CD4-positive, alpha-beta T cell treated with Interleukin-15 for 1 hour (primary cell): Measurements from ENCODE around the gene ARHGEF4.
A peak's percentile ranks its signal among the peaks of the same experiment; 100 is the strongest.

Experiments
- DNase-seq: peaks from one replicate; pipeline ENCODE4 v3.0.0-alpha.2; 2020

ARHGEF4 gene

DNA sequence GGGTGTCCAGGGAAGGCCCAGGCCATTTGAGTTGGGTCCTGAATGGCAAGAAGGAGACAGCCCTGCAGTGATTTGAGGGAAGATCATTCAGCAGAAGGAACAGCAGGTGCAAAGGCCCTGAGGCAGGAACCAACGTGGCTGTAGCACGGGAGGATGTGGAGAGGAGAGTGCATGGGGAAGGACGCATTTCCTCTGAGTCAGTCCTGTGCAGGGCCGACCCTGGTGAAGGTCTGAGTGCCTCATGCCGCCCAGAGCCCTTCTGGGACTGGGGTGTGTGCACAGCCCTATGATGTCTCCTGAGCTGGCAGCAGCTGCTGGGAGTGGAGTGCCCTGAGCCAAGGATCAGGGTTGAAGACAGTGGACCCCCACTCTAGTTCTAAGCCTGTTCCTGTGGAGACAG is 17.9 kb upstream of the ARHGEF4 start:
- no peak for DNase-seq

DNA sequence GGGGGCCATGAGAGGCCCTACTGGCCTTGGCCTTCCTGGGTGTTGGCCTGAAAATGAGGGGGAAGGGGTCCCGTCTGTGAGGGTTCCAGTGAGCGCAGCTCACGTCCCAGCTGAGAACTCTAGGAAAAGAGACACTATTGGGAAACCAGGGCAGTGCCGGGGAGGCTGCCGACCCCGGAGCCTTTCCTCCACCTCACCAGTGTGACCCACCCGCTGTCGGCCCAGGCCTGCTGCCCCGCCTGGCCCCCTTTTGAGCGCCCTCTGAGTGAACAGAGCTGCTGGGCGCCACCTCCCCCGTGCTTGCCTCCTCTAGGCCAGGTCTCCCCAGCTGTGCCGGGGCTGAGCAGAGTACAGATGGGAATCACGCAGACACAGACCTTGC is 17.5 kb upstream of the ARHGEF4 start:
- DNase-seq, result no peak

DNA sequence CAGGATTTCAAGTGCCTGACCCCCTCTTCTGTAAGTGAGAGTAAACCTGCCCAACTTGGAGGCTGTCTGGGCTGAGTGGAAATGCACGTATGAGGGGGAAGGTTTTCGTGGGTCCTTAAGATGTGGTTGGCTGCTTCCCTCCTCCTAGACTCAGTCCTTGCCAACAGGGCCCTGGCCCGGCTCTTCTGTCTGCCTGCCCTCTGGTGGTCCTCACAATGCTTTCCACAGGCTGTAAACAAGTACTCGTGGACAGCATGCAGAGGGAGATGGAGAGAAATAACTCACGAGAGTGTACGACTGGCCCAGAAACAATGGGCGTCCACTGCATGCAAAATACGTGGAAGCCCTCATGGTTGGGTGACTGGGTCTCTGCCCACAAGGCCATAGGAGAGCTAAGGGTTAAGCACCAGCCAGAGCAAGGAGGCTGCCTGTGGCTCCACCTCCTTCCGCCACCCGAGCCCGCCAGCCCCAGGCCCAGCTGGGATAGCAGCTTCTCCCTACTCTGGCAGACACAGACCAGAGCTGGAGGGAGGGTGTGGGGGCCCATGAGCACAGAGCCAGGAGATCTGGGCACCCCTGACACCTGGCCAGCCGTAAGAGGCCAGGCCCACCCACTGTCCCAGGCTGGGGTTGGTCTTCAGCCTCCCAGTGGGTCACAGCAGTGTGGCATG is 17.0 kb upstream of the ARHGEF4 start:
- no peak for DNase-seq

DNA sequence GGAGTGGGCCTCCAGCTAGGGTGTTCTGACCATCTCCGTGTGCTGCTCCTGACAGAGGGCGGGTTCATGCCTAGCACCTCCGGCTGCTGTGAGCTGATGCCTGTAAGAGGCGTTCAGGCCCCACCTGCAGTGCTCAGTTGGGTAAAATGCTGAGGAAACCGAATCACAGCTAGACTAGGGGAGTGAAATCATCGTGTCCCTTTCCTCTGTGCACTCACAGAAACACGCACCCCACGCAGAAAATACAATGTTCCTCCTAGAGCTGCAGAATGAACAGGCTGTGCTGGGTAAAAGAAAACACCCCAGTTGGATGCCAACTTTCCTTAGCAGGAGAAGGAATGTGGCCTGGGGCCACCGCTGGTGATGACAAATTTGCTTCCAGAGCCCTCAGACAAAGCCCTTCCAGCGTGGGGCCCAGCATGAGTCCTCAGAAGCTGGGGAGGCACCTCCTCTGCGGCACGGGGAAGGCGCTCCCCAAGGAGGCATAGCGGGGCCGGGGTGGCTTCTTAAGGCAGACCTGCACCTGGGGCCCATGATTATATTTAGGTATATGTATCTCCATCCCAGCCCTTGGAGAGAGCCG is 16.3 kb upstream of the ARHGEF4 start:
- no peak for DNase-seq

DNA sequence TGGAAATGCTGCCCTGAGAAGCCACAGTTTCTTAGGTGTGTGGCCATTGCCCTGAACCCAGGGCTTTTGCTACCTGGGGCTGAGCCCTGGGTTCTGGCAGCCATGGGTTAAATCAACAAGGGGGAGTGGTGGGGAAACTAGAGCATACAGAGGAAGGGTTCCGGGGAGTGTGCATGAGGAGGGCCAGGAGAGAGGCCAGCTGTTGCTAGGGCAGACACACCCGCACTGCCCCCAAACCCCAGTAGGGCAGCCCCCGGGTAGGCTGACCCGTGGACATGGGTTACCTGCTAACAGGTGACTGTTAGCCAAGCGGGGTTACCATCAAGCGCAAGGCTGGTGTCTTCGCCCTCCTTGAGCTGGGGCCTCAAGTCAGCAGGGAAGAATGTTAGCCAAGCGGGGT is 14.8 kb upstream of the ARHGEF4 start:
- no peak for DNase-seq

DNA sequence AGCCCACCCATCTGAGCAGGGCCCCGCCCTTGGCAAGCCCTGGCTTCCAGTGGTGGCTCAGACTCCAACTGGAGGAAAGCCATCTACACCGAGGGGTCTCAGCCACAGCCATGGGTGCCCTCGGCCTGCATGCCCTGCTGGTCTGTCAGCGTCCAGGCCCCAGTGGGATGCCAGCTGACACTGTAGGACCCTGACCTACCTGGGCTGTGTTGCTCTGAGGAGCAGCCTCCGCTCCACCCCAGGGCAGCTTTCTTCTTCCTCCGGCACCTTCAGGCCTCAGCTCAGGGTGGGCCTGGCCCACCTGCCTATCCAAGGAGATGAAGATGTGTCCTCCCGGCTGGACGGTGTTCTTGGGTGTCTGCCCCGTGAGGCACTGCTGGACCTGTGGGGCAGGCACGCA is 13.9 kb upstream of the ARHGEF4 start:
- no peak for DNase-seq

DNA sequence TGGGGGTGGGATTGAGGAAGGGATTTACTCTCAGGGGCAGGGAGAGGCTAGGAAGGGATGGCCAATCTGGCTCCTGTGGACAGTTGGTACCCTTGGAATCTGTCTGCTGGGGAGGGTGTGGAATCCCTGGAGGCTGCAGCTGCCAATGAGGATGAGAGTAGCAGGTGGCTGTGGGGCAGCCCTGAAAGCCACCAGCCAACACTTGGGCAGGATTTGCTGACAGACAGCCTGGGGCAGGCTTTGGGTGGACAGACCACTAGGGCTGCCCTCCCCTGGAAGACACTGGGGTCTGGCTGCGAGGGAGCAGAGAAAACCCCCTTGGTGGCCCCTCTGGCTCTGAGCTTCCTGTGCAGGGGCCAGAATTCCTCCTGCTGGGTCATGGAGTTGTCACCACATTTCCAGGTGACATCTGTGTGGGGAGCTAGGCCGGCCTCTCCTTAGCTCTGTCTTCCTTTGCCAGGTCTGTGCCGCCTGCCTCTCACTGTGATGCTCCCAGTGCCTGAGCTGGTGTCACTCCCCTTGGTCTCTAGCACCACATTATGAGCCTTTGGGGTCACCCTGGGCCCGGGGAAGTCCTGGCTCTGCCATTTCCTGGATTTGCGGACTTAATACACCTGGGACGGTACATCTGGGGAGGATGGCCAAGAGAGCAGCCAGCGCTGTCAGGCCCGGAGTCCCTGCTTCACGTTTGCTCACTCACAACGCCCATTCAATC is 13.4 kb upstream of the ARHGEF4 start:
- DNase-seq, result no peak

DNA sequence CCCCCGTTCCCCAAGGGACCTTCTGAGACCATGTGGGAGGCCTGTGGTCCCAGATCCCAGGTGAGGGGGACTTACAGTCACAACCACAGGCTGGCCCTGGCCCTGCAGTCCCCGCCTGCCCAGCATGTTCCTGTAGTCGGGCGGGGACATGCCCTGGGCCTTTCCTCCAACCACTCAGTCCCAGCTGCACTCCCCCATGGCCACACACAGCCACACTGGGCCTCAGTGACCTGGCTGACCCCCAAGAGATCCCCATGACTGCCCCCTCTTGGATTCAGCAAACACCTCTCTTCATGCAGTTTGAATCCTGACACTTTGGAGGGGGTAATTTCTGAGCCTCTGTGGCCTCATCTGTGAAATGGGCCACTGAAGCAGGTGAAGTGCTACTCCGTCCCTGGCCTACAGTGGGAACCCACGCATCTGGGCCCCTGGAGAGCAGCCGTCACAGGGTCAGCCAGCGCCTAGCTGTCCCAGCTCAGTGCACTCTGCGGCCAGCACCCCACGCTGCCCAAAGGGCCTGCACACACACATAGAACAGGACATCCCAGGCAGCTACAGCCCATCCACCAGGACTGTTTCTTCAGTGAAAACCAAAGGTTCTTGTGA is 12.7 kb upstream of the ARHGEF4 start:
- no peak for DNase-seq

DNA sequence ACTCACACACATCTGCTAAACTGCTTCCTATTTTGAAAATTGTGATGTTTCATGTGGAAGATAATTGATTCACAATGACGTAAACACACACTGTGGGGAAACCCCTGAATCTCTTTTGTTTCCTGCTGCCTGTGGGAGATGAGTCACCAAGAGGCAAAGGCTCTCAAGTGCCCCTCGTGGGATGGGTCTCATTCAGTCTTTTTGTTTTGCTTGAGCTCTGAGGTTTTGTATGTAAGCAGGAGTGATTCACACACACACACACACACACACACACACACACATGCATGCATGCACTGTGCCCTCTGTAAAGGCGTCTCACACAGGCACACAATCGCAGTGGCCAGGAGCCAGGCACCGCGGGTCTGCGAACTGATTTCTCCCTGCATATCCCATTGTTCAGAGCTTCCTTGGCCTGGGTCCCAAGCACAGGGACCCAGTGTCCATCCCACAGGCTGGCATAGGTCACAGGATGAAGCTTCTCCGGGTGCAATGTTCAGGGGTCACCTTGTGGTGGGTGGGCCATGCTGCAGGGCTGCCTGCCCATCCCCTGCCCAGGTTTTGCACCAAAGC is 12.1 kb upstream of the ARHGEF4 start:
- peak; percentile 81 for DNase-seq

DNA sequence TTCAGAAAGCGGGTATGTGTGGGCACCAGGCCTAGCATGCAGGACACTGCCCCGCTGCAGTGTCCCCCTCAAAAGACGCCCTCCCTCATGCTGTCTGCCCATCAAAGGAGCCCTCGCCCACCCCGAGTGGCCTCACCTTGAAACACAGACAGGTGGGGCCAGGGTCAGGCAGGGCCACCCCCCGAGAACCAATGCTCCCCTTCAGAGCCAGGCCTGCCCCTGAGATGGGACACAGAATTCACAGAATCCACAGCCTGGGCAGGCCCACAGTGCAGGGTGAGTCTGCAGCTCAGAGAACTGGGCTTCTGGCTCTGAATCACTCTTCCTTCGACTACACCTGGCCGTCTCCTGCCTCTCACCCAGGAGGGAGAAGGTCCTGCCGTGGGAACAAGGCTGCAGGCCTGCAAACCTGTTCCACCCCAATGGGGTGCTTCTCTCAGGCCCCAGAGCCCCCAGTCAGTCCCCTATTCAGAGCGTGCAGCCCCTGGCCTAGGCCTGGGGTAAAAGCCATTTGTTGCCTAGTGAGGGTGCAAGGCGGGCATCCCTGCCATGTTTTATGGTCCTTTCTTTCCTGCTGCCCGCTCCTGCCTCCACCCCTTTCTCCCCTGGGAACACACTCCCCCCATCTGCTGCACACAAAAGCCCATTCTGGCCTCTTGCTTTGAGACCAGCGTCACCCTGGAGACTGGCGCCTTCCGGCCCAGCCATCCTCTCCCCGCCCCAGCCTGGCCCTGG is 11.3 kb upstream of the ARHGEF4 start:
- no peak for DNase-seq

DNA sequence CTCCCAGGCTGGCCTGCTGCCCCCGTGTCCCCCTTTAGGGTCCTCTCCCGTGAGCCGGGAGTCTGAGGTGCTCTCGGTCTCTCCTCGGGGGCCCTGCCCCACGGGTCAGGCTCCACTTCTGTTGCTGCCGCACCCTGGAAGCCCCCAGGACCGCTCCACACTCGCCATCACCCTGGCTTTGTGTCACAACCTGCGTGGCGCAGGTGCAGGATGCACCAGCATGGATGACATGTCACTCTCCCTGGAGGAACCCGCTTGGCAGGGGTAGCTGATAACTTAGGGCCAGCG is 10.8 kb upstream of the ARHGEF4 start:
- no peak for DNase-seq

DNA sequence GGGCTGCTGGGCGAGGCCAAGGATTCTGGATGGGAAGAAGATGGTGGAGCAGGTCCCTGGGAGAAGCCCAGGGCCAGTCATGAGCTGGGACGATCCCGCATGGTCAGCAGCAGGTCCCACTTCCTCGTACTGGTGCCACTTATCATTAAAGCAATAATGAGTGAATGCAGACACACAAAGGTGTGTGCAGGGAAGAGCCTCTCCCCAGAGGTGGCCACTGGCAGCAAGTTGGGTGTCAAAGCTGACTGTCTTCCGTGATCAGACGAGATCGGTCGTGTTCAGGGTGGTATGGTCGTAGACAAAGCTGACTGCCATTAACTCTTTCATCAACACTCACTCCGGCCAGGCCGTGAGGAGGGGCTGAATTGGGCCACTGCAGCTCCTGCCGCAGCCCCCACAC is 10.3 kb upstream of the ARHGEF4 start:
- no peak for DNase-seq

DNA sequence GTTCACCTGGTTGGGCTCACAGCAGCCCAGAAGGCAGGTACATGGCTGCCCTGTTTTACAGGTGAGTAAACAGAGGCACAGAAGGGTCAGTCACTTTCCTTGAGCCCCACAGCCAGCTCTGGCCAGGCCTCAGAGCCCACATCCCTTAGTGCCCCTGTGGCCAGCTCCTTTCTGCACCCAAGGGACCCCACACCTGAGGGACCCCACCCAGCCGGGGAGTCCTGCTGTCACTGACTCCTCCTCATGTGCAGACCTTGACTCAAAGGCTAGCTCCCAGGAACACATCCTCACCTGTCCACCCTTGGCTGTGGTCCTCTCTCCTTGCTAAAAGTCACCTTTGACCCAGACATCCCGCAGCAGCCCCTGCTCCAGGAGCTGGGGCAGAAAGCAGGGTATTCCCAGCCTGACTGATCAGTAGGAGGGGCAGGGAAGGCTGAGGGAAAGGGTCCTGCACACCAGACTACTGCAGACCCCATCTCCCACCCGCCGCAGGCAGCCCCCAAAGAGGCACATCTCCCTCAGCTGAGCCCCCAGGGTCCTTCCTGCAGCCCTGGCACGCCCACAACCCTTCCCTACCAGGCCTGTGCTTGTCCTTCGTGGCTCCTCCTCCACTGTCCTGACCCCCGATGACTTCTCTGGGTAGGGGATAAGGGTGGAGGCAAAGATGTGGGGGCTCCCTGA is 9.8 kb upstream of the ARHGEF4 start:
- no peak for DNase-seq

DNA sequence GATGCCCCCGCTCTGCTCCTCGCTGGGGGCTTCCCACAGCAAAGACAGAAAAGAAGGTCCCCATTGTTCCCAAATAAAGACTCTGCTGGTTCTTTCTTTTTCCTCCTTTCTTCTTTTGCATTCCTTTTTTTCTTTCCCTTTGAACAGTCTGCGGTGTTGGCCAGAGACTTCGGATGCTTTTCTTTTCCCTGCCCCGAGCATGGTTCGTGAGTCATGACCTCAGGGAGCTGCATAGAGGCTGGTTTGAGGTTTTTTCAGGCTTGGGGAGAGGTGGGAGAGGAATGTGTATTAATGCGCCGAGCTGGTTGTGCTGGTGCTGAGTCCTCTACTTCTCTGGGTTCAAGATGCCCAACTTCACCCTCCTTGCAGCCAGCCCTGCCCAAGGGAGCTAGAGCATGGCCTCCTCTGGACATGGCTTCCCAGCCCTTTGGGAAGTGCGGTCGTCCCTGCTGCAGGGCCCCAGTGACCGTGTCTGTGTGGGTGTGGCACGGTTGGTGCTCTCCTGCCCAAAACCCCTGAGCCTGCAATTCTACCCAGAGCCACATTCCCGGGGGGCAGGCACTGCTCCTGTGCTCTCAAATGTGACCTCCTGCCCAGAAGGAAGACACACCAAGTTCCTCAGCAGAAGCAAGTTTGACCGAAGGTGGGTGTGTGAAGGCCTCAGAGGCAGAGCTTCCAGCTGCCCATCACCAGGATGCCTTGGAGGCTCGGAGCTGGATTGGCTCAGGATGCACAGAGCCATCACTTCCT is 9.0 kb upstream of the ARHGEF4 start:
- DNase-seq, result no peak

DNA sequence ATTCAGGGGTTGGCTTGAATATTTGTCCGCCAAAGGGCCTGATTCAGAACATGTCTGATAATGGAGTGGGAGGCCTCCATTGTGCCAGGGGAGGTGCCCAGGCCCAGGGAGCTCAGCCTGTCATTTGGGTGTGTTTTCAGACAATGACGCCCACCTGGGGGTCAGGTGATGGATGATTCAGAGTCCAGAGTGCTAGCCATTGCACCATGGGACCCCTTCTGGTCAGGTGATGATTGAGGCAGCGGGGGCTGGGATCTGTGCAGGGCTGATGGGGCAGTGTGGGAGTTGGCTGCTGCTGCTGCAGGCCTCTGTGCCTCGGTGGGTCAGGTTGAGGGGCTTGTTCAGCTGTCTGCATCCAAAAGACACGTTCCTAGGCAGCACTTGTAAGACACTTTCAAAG is 8.3 kb upstream of the ARHGEF4 start:
- no peak for DNase-seq

DNA sequence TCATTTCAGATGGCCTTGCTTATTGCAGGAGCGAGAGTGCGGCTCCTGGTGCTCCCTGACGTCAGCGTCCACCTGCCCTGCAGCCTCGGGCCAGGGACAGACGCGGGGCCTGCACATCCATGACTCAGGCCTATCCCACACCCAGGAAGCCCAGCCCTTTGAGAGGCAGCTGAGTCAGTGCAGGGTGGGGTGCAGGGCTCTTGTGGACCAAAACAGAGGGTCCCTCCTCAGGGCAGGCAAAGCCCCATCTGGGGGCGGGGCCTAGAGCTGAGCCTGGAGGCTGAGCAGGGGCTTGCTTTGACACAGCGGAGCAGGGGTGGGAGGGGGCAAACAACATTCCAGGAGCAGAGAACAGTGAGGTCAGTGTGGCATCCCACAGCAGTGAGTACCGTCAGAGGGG is 7.7 kb upstream of the ARHGEF4 start:
- DNase-seq, result no peak

DNA sequence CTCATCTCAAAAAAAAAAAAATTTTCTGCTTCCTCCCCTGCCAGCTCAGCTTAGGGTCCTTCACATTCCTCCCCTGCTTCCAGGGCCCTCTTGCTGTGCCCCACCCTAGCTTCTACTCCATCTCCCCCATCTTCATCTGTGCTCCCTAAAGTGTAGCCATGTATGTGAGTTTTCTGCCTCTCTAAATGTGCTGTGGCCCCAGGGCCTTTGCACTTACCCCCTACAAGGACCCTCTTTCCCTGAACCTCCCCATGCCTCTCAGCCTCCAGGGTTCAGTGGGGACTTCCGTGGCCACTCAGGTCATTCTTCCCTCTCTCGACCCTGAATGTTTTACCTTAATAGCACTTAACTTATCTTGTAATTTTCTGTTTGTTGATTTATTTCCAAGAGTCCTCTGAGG is 6.2 kb upstream of the ARHGEF4 start:
- no peak for DNase-seq

DNA sequence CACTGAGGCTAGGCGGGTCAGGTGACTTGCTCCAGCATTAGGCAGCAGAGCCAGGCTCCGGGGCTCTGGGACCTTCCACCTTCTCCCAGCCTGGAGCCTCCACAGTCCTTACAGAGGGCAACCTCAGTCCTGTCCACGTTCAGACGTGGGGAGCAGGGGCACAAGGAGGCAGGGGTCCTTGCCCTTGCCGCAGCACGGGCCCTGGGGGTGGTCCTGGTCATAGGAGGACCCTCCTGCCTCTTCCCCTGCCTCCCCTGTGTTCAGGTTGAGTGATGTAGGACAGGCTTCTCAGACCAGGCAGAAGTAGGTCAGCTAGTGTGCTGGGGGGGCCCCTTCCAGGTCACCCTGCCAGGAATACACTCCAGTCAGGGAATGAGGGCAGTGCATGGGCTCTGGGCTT is 5.4 kb upstream of the ARHGEF4 start:
- DNase-seq, result no peak

DNA sequence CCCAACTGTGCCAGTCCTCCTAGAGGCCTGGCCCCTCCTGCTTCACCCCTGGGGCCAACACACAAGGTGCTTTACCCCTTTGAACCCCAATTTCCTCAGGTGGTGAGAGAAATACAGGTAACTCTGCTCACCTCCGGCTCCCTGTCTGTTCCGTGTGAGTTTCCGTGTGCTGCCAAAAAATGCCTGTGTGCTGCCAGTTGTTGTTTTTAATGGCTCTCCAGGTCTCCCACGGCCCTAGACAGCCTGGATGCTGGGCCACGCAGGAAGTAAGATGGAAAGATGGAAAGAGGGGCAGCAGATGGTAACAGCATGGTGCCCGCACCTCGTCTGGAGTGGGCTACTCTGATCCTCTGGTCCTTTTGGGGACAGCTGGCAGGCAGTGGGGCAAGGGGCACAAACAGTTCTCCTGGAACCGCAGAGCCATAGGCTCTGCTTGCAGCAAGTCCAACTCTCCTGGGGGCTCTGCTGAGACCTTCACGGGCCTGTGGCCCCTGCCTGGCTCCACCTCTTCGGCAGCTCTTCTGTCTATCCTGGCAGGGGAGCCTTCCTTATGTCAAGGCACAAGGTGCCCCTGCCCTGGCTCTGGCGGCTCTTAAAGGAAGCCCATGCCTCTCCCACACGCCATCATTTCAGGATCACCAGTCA is 4.3 kb upstream of the ARHGEF4 start:
- no peak for DNase-seq

DNA sequence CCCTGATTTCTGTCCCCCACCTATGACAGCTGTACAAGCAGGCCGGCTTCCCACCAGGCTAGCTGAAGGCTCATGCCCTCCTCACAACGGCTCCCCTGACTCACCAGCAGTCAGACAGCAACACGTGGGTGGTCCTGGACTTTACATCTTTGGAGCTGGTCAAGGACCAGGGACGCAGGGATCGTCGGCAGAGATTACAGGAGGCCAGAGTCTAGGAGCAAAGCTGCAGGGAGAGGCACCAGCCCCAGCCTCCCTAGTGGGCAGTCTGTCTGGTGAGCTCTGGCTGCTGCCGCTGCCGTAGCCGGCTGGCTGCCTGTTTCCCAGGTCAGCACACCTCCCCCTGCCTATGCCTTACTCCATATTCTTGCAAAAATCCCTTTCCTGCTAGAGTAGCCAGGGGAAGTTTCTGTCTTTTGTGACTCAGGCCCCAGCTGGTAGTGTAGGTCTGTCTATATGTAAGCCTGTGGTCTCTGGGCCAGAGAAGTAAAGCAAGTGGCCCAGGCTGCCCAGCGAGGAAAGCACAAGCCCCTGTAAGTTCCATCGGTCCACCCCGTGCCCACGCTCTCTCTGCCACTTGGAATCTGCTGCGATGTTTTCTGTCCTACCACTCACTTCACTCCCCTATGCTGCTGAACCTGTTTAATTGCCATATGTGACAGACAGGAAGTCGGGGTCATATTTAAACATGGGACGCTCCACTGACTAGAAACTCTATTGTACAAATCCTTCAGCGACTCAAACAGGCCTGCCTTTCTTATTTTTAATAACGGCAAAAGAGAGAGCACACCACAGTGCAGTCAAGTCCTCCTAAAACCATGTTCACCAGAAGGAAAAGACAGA is 2.4 kb upstream of the ARHGEF4 start:
- peak; percentile 8 for DNase-seq
